ENCODE results near the gene EXTL1.

GRCh38 chr1:25990702-25991395 is 30.7 kb upstream of the EXTL1 start:
- TF ChIP-seq, protein P1, sequence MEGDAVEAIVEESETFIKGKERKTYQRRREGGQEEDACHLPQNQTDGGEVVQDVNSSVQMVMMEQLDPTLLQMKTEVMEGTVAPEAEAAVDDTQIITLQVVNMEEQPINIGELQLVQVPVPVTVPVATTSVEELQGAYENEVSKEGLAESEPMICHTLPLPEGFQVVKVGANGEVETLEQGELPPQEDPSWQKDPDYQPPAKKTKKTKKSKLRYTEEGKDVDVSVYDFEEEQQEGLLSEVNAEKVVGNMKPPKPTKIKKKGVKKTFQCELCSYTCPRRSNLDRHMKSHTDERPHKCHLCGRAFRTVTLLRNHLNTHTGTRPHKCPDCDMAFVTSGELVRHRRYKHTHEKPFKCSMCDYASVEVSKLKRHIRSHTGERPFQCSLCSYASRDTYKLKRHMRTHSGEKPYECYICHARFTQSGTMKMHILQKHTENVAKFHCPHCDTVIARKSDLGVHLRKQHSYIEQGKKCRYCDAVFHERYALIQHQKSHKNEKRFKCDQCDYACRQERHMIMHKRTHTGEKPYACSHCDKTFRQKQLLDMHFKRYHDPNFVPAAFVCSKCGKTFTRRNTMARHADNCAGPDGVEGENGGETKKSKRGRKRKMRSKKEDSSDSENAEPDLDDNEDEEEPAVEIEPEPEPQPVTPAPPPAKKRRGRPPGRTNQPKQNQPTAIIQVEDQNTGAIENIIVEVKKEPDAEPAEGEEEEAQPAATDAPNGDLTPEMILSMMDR (IDR thresholded peaks at IDR 0.05), result no peak
- TF ChIP-seq POLR2A (IDR thresholded peaks at IDR 0.05), result no peak
